Lower lobe of right lung (tissue), 2 donors: ENCODE results near the gene TTC5. TPM values are rescaled to one million over a fixed set of nuclear protein-coding genes. Genes with fewer than 3 reads are reported as not detected.
A peak's percentile ranks its signal among the peaks of the same experiment; 100 is the strongest.
"Not testable (repeated sequence)": the region's sequence is repeated elsewhere in the genome, so short reads cannot be mapped to it uniquely, and the experiment has no call there.

ENCODE experiments used
- ATAC-seq, 2 donors: fragments of 200-7000 bp; cut with Tn5 transposase; one replicate each; pipeline ENCODE4 v1.9.1; 2020 to 2022; ENCODE audit warnings: mild to moderate bottlenecking in 2 of 2, moderate library complexity in 2 of 2
- DNase-seq: peaks from one replicate; pipeline ENCODE4 v3.0.0-alpha.2; 2020
- H3K27ac ChIP-seq: fragments of 200-600 bp; one replicate; pipeline ENCODE4 v1.8.0; 2022
- H3K27me3 ChIP-seq: fragments of 200-600 bp; one replicate; pipeline ENCODE4 v1.8.0; 2022; ENCODE audit warnings: low read depth
- H3K36me3 ChIP-seq: fragments of 200-600 bp; one replicate; pipeline ENCODE4 v1.8.0; 2022; ENCODE audit warnings: mild to moderate bottlenecking
- H3K4me1 ChIP-seq: fragments of 200-600 bp; one replicate; pipeline ENCODE4 v1.8.0; 2022
- H3K4me3 ChIP-seq: fragments of 200-600 bp; one replicate; pipeline ENCODE4 v1.8.0; 2022; ENCODE audit warnings: mild to moderate bottlenecking
- H3K9me3 ChIP-seq: fragments of 200-600 bp; one replicate; pipeline ENCODE4 v1.8.0; 2022
- intact Hi-C: fragments of 100-400 bp; cut with DNase I; formaldehyde crosslinking; loops from one replicate; pipeline ENCODE4 v1.11.0; 2022
- total RNA-seq: library from RNA; stranded (reverse); fragmentation: NEBNext Ultra II Directional; extraction: Animal tissue kit (Norgen Biotek cat#: 25700); gene quantifications from one replicate; pipeline ENCODE4 v1.2.1, GENCODE V29; 2021
- TF ChIP-seq, protein P1 (sequence below): fragments of 200-600 bp; IDR thresholded peaks from one replicate; pipeline ENCODE4 v1.8.0; 2022; ENCODE audit warnings: antibody characterized with exemption, mild to moderate bottlenecking
- donor health status: DM: no; HTN: yes; CAD: no; lungs with severe emphysema.

The TTC5 gene
- total RNA-seq, 1 donor from 2014 or later, result 19.3 TPM

- TF ChIP-seq, protein P1, sequence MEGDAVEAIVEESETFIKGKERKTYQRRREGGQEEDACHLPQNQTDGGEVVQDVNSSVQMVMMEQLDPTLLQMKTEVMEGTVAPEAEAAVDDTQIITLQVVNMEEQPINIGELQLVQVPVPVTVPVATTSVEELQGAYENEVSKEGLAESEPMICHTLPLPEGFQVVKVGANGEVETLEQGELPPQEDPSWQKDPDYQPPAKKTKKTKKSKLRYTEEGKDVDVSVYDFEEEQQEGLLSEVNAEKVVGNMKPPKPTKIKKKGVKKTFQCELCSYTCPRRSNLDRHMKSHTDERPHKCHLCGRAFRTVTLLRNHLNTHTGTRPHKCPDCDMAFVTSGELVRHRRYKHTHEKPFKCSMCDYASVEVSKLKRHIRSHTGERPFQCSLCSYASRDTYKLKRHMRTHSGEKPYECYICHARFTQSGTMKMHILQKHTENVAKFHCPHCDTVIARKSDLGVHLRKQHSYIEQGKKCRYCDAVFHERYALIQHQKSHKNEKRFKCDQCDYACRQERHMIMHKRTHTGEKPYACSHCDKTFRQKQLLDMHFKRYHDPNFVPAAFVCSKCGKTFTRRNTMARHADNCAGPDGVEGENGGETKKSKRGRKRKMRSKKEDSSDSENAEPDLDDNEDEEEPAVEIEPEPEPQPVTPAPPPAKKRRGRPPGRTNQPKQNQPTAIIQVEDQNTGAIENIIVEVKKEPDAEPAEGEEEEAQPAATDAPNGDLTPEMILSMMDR, result no peak
- H3K36me3 ChIP-seq, result peaks cover 52% of the 10 kb centered on the region
Measured at GRCh38 chr14:20345366-20345765, 39.6 kb upstream of the TTC5 start.

GRCh38 chr14:20343862-20344220, 38.1 kb upstream of the TTC5 start:
- DNase-seq (no peak), ATAC-seq (no peak)
- Histone ChIP-seq H3K27me3 (no peaks in the 10 kb centered on the region), H3K4me3 (peak overlapping the region; percentile 60), H3K36me3 (peaks cover 36% of the 10 kb centered on the region), H3K9me3 (no peaks in the 10 kb centered on the region), H3K27ac (peak overlapping the region; percentile 94), H3K4me1 (peaks cover 11% of the 10 kb centered on the region)
- intact Hi-C loops, result no loop called here
- TF ChIP-seq, protein P1, result no peak

More at GRCh38 chr14:20345366-20345765, 39.6 kb upstream of the TTC5 start:
- DNase-seq (no peak), ATAC-seq (no peak)
- Histone ChIP-seq H3K27me3 (no peaks in the 10 kb centered on the region), H3K4me3 (no peak overlapping the region), H3K27ac (no peak overlapping the region), H3K4me1 (peaks cover 11% of the 10 kb centered on the region), H3K9me3 (no peaks in the 10 kb centered on the region)
- intact Hi-C loops, result no loop called here

DNA sequence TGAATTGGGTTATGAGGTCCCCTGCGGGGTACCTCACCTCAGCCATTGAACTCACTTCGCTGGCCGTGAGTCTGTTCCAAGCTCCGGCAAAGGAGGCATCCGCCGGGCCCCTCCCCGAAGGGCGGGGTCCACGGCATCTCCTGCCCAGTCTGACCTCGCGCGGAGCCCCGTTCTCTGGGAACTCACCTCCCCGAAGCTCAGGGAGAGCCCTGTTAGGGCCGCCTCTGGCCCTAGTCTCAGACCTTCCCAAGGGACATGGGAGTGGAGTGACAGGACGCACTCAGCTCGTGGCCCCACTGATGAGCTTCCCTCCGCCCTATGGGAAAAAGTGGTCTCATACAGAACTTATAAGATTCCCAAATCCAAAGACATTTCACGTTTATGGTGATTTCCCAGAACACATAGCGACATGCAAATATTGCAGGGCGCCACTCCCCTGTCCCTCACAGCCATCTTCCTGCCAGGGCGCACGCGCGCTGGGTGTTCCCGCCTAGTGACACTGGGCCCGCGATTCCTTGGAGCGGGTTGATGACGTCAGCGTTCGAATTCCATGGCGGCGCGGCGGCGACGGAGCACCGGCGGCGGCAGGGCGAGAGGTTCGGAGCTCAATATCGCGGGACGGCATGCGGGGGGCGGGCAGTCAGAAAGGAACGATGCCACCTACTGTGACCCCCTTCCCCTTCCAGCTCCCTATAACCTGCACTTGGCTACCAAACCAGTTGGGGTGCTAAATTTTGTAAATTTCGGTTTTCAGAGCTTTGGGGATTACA, 37.5 kb upstream of the TTC5 start, which contains the start of gene PARP2:
Gene PARP2, plus strand, starts transcription at position 544 of the 770 bp plus-strand sequence. Its CDS starts 7 bp downstream, at position 551.
- intact Hi-C loops, result no loop called here
- ATAC-seq (peak; percentile 97 to 98), DNase-seq (peak; percentile 98)
- Histone ChIP-seq H3K36me3 (peaks cover 32% of the 10 kb centered on the region), H3K4me3 (peak within 1 kb of the TSS; percentile 60), H3K9me3 (no peaks in the 10 kb centered on the region), H3K27ac (peak within 1 kb of the TSS; percentile 94), H3K4me1 (peaks cover 11% of the 10 kb centered on the region), H3K27me3 (no peaks in the 10 kb centered on the region)
- TF ChIP-seq, protein P1, result no peak

DNA sequence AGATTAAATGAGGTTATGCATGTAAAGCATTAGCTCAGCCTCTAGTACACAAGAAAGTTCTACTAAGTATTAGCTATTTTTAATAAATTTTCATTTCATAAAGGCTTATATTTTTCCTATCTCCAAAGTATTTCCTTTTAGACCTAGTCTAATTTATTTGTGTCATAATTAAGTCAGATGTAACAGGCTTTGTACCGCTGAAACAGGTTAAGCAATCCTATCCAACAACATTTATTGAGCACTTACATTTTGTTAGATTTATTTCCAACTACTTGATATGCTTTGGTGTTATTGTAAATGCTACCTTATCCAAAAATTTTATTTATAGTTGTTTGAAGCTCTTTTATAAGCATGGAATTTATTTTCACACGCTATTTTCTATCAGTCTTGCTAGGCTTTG, 35.9 kb upstream of the TTC5 start:
- peaks cover 11% of the 10 kb centered on the region for H3K4me1 ChIP-seq
- TF ChIP-seq, protein P1, result no peak
- H3K4me3 ChIP-seq, result peak overlapping the region; percentile 60
- no peaks in the 10 kb centered on the region for H3K9me3 ChIP-seq
- peaks cover 18% of the 10 kb centered on the region for H3K36me3 ChIP-seq
- intact Hi-C loops, result no loop called here
- no peak for ATAC-seq
- no peak for DNase-seq
- H3K27me3 ChIP-seq, result no peaks in the 10 kb centered on the region
- peak overlapping the region; percentile 94 for H3K27ac ChIP-seq

DNA sequence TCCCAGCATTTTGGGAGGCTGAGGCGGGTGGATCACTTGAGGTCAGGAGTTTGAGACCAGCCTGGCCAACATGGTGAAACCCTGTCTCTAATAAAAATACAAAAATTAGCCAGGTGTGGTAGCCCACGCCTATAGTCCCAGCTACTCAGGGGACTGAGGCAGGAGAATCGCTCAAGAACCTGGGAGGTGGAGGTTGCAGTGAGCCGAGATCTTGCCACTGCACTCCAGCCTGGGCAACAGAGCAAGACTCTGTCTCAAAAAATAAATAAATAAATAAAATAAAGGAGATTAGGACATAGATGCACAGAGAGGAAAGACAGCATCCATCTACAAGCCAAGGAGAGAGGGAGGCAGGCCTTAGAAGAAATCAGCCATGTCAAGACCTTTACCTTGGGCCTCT, 35.3 kb upstream of the TTC5 start:
- ATAC-seq, H3K4me3 ChIP-seq, H3K27ac ChIP-seq, intact Hi-C loops, H3K9me3 ChIP-seq, DNase-seq, H3K27me3 ChIP-seq: not testable (repeated sequence)
- H3K4me1 ChIP-seq, result peaks cover 11% of the 10 kb centered on the region
- H3K36me3 ChIP-seq, result peaks cover 12% of the 10 kb centered on the region

- DNase-seq, result no peak
- Histone ChIP-seq H3K4me1 (peaks cover 20% of the 10 kb centered on the region), H3K9me3 (no peaks in the 10 kb centered on the region), H3K36me3 (no peaks in the 10 kb centered on the region), H3K27ac (no peak overlapping the region), H3K27me3 (no peaks in the 10 kb centered on the region), H3K4me3 (no peak overlapping the region)
- no peak for ATAC-seq
- intact Hi-C loops, result no loop called here
- TF ChIP-seq, protein P1, result no peak
Measured at GRCh38 chr14:20334017-20334416, 28.3 kb upstream of the TTC5 start.
